Muscle of arm (tissue), 12 donors: ENCODE results near the gene S100A6. TPM values are rescaled to one million over a fixed set of nuclear protein-coding genes. Genes with fewer than 3 reads are reported as not detected.
"Not testable (repeated sequence)": the region's sequence is repeated elsewhere in the genome, so short reads cannot be mapped to it uniquely, and the experiment has no call there.

Experiments
- DNase-seq: peaks from one replicate; pipeline ENCODE4 v3.0.0-alpha.2; 2013
- polyA plus RNA-seq, 12 donors: library from polyadenylated mRNA; unstranded; fragments of 120-200 nt; gene quantifications; one replicate each; pipeline ENCODE4 v1.2.1, GENCODE V29; 2013; ENCODE audit not compliant: insufficient read length in 12 of 12

The S100A6 gene
- polyA plus RNA-seq, 12 donors: 152 to 697 (median 212) TPM; not detected in 1

GRCh38 chr1:153534226-153534924, 1.4 kb downstream of the S100A6 start:
- no peak for DNase-seq

GRCh38 chr1:153533689-153534201, 2.0 kb downstream of the S100A6 start:
- DNase-seq: no peak

GRCh38 chr1:153532769-153533599, 2.8 kb downstream of the S100A6 start:
- peak; percentile 90 for DNase-seq

- no peak for DNase-seq
Observed at GRCh38 chr1:153532181-153532580, 3.6 kb downstream of the S100A6 start.

- DNase-seq: no peak
Observed at GRCh38 chr1:153531638-153532037, 4.2 kb downstream of the S100A6 start.

- DNase-seq: no peak
Observed at GRCh38 chr1:153527683-153528040, 8.1 kb downstream of the S100A6 start.

GRCh38 chr1:153527023-153527682, 8.6 kb downstream of the S100A6 start:
- no peak for DNase-seq

- DNase-seq: no peak
Observed at GRCh38 chr1:153526132-153526543, 9.7 kb downstream of the S100A6 start.

- no peak for DNase-seq
Observed at GRCh38 chr1:153525088-153525728, 10.6 kb downstream of the S100A6 start.

GRCh38 chr1:153522353-153523048, 13.3 kb downstream of the S100A6 start:
- not testable (repeated sequence) for DNase-seq

- not testable (repeated sequence) for DNase-seq
Observed at GRCh38 chr1:153521808-153522207, 14.0 kb downstream of the S100A6 start.

- no peak for DNase-seq
Observed at GRCh38 chr1:153520818-153521476, 14.8 kb downstream of the S100A6 start.

- not testable (repeated sequence) for DNase-seq
Observed at GRCh38 chr1:153520137-153520691, 15.6 kb downstream of the S100A6 start.

GRCh38 chr1:153519242-153519641, 16.5 kb downstream of the S100A6 start:
- DNase-seq: no peak

- no peak for DNase-seq
Observed at GRCh38 chr1:153515504-153516394, 20.0 kb downstream of the S100A6 start.

GRCh38 chr1:153513666-153514065, 22.1 kb downstream of the S100A6 start:
- no peak for DNase-seq

- no peak for DNase-seq
Observed at GRCh38 chr1:153513023-153513422, 22.8 kb downstream of the S100A6 start.

- DNase-seq: peak; percentile 84
Observed at GRCh38 chr1:153510984-153511410, 24.8 kb downstream of the S100A6 start.

GRCh38 chr1:153509729-153510354, 25.9 kb downstream of the S100A6 start:
- DNase-seq: no peak
